Kidney (tissue), 14 donors: ENCODE results near the gene PACS2. TPM values are rescaled to one million over a fixed set of nuclear protein-coding genes. Genes with fewer than 3 reads are reported as not detected.

Experiments
- DNase-seq, 5 donors: peaks; one replicate each; pipeline ENCODE4 v3.0.0-alpha.2; 2013 to 2020
- FAIRE-seq: peaks from 2 replicates; lab custom pipeline; 2012; peaks lifted over from hg19 to GRCh38; lab: Jason Lieb, UNC
- H3K27ac ChIP-seq, 2 donors: one replicate each; pipeline ENCODE4 v1.7.0; 2013; ENCODE audit warnings: low read depth in 2 of 2, low read length in 2 of 2, inconsistent platforms in 1 of 2
- H3K27me3 ChIP-seq: one replicate; pipeline ENCODE4 v1.7.1; 2013; ENCODE audit warnings: low read length, inconsistent platforms; ENCODE audit not compliant: control insufficient read depth, insufficient read depth
- H3K36me3 ChIP-seq, 3 donors: one replicate each; pipeline versions ENCODE4 v1.7.0 to v1.7.1; 2013; ENCODE audit warnings: low read length in 3 of 3, control low read depth in 1 of 3, inconsistent platforms in 1 of 3; ENCODE audit not compliant: insufficient read depth in 3 of 3, control insufficient read depth in 2 of 3
- H3K4me1 ChIP-seq, 3 donors: one replicate each; pipeline versions ENCODE4 v1.7.0 to v1.7.1; 2013; ENCODE audit warnings: low read length in 3 of 3, inconsistent platforms in 1 of 3, low read depth in 1 of 3; ENCODE audit not compliant: control insufficient read depth in 2 of 3, insufficient read depth in 2 of 3
- H3K4me3 ChIP-seq, 3 donors: one replicate each; pipeline versions ENCODE4 v1.7.0 to v1.8.1; 2013; ENCODE audit warnings: low read length in 3 of 3, control low read depth in 1 of 3, inconsistent platforms in 1 of 3
- H3K9ac ChIP-seq, 3 donors: one replicate each; pipeline versions ENCODE4 v1.7.0 to v1.7.1; 2013; ENCODE audit warnings: low read length in 3 of 3, control low read depth in 1 of 3, inconsistent platforms in 1 of 3
- H3K9me3 ChIP-seq, 3 donors: one replicate each; pipeline versions ENCODE4 v1.7.0 to v1.7.1; 2013; ENCODE audit warnings: low read length in 3 of 3, control low read depth in 1 of 3, inconsistent platforms in 1 of 3; ENCODE audit not compliant: control insufficient read depth in 2 of 3, insufficient read depth in 1 of 3
- CTCF ChIP-seq: IDR thresholded peaks from 3 replicates; pipeline ENCODE4 v1.5.1; 2012; ENCODE audit warnings: mild to moderate bottlenecking, moderate library complexity, borderline replicate concordance; ENCODE audit not compliant: insufficient read depth; ENCODE audit errors: extremely low read depth
- intact Hi-C: fragments of 100-400 bp; cut with DNase I; formaldehyde crosslinking; loops from one replicate; pipeline ENCODE4 v1.11.1; 2022
- polyA plus RNA-seq: library from polyadenylated mRNA; stranded (reverse); fragments of 350-450 nt; fragmentation: Illumina TruSeq; extraction: RNeasy Lipid Tissue Mini Kit (QIAGEN cat#74804); gene quantifications from one replicate; pipeline ENCODE4 v1.2.3, GENCODE V29; 2014; ENCODE audit warnings: low read depth, low replicate concordance; ENCODE audit not compliant: insufficient read depth
- total RNA-seq: library from RNA; stranded (reverse); fragmentation: NEBNext Ultra II Directional; extraction: Animal tissue kit (Norgen Biotek cat#: 25700); gene quantifications from one replicate; pipeline ENCODE4 v1.2.1, GENCODE V29; 2021
- donor health status: control.
- donor health status: control.
- donor health status: control.
- donor health status: control.
- donor health status: control.
- donor health status: DM: yes; HTN: yes; CAD: no.
- donor health status: Normal renal cell carcinoma (clear cell type).

Gene PACS2
- total and polyA plus RNA-seq, 2 donors from 2014 or later: 35.7 to 83.9 TPM

GRCh38 chr14:105387530-105387922 is 73.0 kb downstream of the PACS2 start:
- Histone ChIP-seq H3K27ac (no peak overlapping the region), H3K36me3 (peaks cover 0 to 8% (median 4%) of the 10 kb centered on the region in 3 donors), H3K27me3 (no peaks in the 10 kb centered on the region), H3K9me3 (no peaks in the 10 kb centered on the region), H3K4me3 (no peak overlapping the region), H3K4me1 (no peaks in the 10 kb centered on the region), H3K9ac (no peak overlapping the region)
- TF ChIP-seq CTCF: no peak
- no peak for FAIRE-seq
- peak in 1 of 5 donors; percentile 61 for DNase-seq
- intact Hi-C loops: no loop called here

DNA sequence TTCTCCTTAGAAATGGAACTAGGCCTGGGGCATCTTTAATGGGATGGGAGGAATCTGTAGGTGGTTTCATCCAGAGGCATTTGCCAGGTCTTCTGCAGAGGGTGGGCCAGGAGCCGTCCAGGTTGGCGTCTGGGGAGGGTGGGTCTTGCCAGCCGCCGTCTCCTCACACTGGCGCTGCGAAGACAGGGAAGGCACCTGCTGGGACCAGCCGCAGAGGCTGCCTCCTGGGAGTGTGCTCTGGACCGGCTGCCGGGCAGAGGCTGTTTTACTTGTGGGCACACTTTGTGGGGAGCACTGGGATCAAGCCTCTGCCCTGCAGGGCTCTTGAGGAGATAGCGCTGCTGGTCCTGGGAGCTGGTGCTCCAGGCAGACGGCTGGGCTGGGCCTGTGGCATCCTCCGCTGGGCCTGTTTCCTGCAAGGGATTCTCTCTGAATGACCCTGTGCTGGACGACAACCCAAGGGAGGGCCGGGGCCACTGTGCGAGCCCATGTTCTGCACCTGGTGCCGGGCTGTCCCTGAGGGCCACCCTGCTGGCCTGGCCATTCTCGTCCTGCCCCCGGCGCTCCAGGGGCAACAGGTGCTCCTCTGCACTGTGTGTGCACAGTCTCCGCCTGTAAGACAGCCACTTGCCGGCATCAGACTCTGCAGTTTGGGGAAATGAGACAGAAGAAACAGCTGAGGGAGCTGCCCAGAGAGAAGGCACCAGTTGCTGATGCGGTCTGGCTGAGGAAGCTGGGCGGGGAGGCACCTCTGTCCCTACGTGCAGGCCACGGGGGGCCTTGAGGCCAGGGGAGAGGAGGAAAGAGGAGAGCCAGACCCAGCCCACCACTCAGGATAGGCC is 73.8 kb downstream of the PACS2 start:
- Histone ChIP-seq H3K9me3 (no peaks in the 10 kb centered on the region), H3K27ac (no peak overlapping the region), H3K27me3 (no peaks in the 10 kb centered on the region), H3K4me1 (no peaks in the 10 kb centered on the region), H3K36me3 (peaks cover 0 to 5% (median 4%) of the 10 kb centered on the region in 3 donors), H3K4me3 (no peak overlapping the region), H3K9ac (no peak overlapping the region)
- DNase-seq: peak in 1 of 5 donors; percentile 69
- intact Hi-C loops: no loop called here
- no peak for FAIRE-seq
- no peak for TF ChIP-seq CTCF

DNA sequence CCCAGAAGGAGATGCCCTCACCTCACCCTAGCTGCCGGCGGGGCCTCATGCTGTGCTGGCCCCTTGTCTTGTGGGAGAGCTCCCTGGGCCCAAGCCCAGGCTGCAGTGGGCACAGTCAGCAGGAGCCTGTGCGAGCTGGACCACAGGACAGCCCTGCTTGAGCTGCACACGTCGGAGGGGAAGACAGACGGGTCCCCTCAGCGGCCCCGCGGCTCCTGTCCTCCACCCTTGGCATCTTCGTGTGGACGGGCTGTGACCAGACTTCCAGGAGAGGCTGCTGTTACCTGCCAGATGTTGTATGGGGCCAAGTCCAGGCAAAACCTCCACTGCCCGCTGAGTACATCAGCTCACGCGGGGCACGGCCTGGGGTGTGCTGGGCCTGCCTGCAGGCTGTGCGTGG is 74.4 kb downstream of the PACS2 start:
- H3K27ac ChIP-seq: no peak overlapping the region
- H3K27me3 ChIP-seq: no peaks in the 10 kb centered on the region
- no peaks in the 10 kb centered on the region for H3K9me3 ChIP-seq
- FAIRE-seq (no peak), DNase-seq (peak in 1 of 5 donors; percentile 64)
- H3K9ac ChIP-seq: no peak overlapping the region
- intact Hi-C loops: no loop called here
- H3K4me1 ChIP-seq: no peaks in the 10 kb centered on the region
- TF ChIP-seq CTCF: no peak
- no peak overlapping the region for H3K4me3 ChIP-seq
- H3K36me3 ChIP-seq: peaks cover 0 to 1% (median under 1%) of the 10 kb centered on the region in 3 donors
